Muscle of leg (tissue), 11 donors: ENCODE data around the gene JAG2. TPM values are rescaled to one million over a fixed set of nuclear protein-coding genes. Genes with fewer than 3 reads are reported as not detected.
A peak's percentile ranks its signal among the peaks of the same experiment; 100 is the strongest.

Source experiments
- DNase-seq: peaks from one replicate; pipeline ENCODE4 v3.0.0; 2013
- H3K27ac ChIP-seq: one replicate; pipeline ENCODE4 v1.5.1; 2013; ENCODE audit warnings: mild to moderate bottlenecking, low read length, control low read depth
- H3K27me3 ChIP-seq: one replicate; pipeline ENCODE4 v1.6.1; 2013; ENCODE audit warnings: low read length; ENCODE audit not compliant: control insufficient read depth, insufficient read depth
- H3K36me3 ChIP-seq: one replicate; pipeline ENCODE4 v1.6.1; 2013; ENCODE audit warnings: low read length; ENCODE audit not compliant: control insufficient read depth, insufficient read depth
- H3K4me1 ChIP-seq: one replicate; pipeline ENCODE4 v1.6.1; 2013; ENCODE audit warnings: low read length; ENCODE audit not compliant: control insufficient read depth, insufficient read depth
- H3K4me3 ChIP-seq: one replicate; pipeline ENCODE4 v1.5.1; 2013; ENCODE audit warnings: low read length, control low read depth
- H3K9me3 ChIP-seq: replicated peaks from 2 replicates; pipeline ENCODE4 v1.6.1; 2013; ENCODE audit warnings: low read depth, low read length; ENCODE audit not compliant: control insufficient read depth
- WGBS: methylation state at CpG from one replicate; pipeline ENCODE4 v1.1.5; 2013; ENCODE audit warnings: missing lambda C conversion rate; ENCODE audit not compliant: insufficient coverage; 5-methylcytosine and 5-hydroxymethylcytosine counted together
- polyA plus RNA-seq, 8 donors: library from polyadenylated mRNA; unstranded; fragments of 120-200 nt; gene quantifications; one replicate each; pipeline versions ENCODE4 v1.2.1 to v1.2.3, GENCODE V29; 2013; ENCODE audit warnings: inconsistent platforms in 1 of 8, low replicate concordance in 1 of 8; ENCODE audit not compliant: insufficient read length in 8 of 8, insufficient read depth in 1 of 8
- total RNA-seq: library from RNA; stranded (reverse); fragments of 120-200 nt; gene quantifications from one replicate; pipeline ENCODE4 v1.2.4, GENCODE V29; 2013

JAG2 gene
- total and polyA plus RNA-seq, 9 donors = 23.8 to 53.7 (median 44.4) TPM

DNA sequence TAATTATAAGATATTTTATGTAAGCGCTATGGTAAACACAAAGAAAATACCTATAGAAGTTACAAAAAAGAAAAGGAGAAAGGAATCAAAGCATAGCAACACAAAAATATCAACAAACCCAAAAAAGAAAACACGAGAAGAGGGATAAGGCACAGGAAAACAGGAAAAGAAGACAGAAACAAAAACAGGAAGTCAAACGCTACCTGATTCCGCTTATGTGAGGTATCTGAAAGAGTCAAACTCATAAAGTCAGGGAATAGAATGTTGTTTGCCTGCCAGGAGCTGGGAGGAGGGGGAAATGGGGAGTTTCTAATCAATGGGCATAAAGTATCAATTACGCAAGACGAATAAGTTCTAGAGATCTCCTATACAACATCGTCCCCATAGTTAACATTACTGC is 63.4 kb downstream of the JAG2 start:
- WGBS = no CpG with 5 or more reads among the region's 7 CpGs
- Histone ChIP-seq H3K36me3 (no peaks in the 10 kb centered on the region), H3K27ac (no peak overlapping the region), H3K4me3 (no peak overlapping the region), H3K4me1 (no peaks in the 10 kb centered on the region), H3K27me3 (peaks cover 26% of the 10 kb centered on the region), H3K9me3 (peaks cover 4% of the 10 kb centered on the region)
- DNase-seq = no peak

DNA sequence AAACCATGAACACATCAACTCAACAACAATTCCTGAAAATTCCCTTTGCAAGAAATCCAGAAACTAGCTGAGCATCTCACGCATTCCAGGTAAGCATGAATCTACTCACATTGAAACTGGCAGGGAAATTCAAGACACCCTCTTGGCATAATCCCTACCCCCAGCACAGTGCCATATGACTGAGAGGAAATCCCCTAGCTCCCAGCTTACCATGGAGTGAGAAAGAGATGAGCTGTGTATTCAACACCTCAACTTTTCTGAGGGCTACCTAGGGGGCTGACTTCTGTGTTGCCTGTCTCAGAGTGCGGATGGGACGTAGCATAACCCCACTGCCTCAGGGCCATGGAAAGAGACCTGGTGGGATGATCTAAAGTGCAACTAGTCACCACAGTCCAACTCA is 65.7 kb downstream of the JAG2 start:
- Histone ChIP-seq H3K27me3 (peaks cover 22% of the 10 kb centered on the region), H3K4me1 (no peaks in the 10 kb centered on the region), H3K9me3 (peaks cover 8% of the 10 kb centered on the region), H3K27ac (no peak overlapping the region), H3K4me3 (no peak overlapping the region), H3K36me3 (no peaks in the 10 kb centered on the region)
- no CpG with 5 or more reads among the region's 3 CpGs for WGBS
- no peak for DNase-seq

DNA sequence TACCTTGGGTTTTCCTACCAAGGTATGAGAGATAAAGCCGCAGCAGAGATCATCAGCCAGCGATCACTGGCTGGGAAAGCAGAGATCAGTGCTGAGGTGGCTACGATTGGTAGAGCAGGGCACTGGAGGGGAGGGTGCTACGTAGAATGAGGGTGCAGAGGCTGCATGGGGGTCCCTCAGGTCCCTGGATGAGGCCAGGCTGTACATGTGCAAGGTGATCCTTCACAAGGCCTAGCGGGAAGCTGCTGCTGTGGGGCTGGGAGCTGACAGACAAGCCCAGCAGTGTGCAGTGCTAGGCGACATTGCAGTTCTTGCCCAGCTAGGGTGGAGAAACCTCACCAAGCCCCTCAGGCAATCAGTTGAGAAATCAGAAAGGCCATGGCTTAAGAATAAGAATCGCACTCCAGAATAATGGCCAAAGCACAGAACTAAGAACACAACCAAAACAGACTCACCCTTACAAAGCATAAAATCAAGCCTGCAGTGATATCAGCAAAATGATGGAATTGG is 66.2 kb downstream of the JAG2 start:
- H3K27ac ChIP-seq = no peak overlapping the region
- no peak overlapping the region for H3K4me3 ChIP-seq
- peaks cover 20% of the 10 kb centered on the region for H3K27me3 ChIP-seq
- H3K36me3 ChIP-seq = no peaks in the 10 kb centered on the region
- WGBS = 90% methylated on average over 6 of the region's 7 CpGs
- no peaks in the 10 kb centered on the region for H3K4me1 ChIP-seq
- H3K9me3 ChIP-seq = peaks cover 8% of the 10 kb centered on the region
- no peak for DNase-seq

DNA sequence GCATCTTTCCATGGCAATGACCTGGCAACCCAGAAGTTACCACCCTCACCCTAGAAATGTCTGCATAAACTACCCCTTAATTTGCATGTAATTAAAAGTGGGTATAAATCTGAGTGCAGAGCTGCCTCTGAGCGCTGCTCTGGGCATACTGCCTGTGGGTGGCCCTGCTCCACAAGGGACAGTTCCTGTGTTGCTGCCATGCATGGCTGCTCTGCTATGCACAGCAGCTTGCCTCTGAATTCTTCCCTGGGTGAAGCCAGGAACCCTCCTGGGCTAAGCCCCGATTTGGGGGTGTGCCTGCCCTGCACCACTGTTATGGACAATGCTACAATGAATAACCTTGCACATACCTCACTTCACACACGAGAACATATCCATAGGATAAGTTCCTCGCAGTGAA is 67.7 kb downstream of the JAG2 start:
- Histone ChIP-seq H3K4me3 (no peak overlapping the region), H3K4me1 (no peaks in the 10 kb centered on the region), H3K36me3 (no peaks in the 10 kb centered on the region), H3K9me3 (peaks cover 8% of the 10 kb centered on the region), H3K27ac (no peak overlapping the region), H3K27me3 (peaks cover 14% of the 10 kb centered on the region)
- no peak for DNase-seq
- WGBS = 71% methylated on average over 1 of the region's 4 CpGs

DNA sequence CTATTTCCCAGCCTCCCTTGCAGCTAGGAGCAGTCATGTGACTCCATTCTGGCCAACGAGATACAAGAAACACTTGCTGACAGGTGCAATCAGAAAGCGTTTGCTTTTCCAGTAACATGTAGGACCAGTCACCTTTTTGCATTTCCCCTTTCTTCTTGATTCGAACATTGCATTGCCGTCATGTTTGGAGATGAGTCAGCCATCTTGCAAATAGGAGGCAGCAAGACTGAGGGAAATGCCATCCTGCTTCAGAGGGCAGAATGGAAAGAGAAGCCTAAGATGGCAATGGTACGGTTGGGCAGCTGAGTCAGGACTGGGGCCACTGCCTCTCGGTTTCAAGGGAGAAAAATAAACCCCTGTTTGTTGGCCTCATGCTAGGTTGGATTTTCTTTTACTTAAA is 68.8 kb downstream of the JAG2 start:
- 77% methylated on average over 6 of the region's 6 CpGs for WGBS
- H3K36me3 ChIP-seq = no peaks in the 10 kb centered on the region
- peaks cover 14% of the 10 kb centered on the region for H3K27me3 ChIP-seq
- no peaks in the 10 kb centered on the region for H3K4me1 ChIP-seq
- DNase-seq = no peak
- H3K4me3 ChIP-seq = no peak overlapping the region
- no peak overlapping the region for H3K27ac ChIP-seq
- H3K9me3 ChIP-seq = peaks cover 8% of the 10 kb centered on the region

DNA sequence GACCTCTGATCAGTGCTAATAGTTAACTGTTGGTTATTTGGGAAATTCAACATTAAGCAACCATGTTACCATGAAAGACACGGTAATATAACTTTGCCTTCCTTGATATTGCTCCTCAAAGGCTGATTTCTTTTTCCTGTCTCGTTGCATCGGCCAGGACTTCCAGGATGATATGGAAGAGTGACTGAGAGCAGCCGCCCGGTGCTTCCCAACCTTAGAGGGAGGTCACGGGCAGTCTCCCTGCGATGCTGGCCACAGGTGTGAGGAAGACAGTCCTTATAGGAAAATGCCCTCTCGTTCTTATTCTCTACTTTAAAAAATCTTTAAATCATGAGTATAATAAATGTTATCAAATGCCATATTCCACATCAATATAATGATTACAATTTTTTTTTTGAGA is 70.3 kb downstream of the JAG2 start:
- H3K27ac ChIP-seq = no peak overlapping the region
- H3K9me3 ChIP-seq = peaks cover 7% of the 10 kb centered on the region
- peaks cover 12% of the 10 kb centered on the region for H3K4me1 ChIP-seq
- H3K36me3 ChIP-seq = no peaks in the 10 kb centered on the region
- H3K4me3 ChIP-seq = no peak overlapping the region
- WGBS = no CpG with 5 or more reads among the region's 8 CpGs
- no peak for DNase-seq
- peaks cover 16% of the 10 kb centered on the region for H3K27me3 ChIP-seq

DNA sequence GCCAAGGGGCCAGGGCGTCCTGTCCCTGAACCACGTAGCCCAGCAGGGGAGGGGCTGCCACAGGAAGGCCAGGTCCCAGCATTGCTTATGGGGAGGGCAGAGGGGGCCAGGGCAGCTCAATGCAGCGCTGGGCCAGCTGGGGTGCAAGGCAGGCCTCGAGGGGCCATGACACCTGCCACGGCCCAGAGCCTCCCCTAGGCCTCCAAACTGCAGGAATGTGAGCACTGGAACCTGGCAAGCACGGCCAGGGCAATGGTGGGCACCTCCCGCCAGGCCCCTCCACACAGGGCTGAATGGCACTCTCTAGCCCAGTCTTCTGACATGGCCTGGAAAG is 70.8 kb downstream of the JAG2 start:
- Histone ChIP-seq H3K9me3 (peaks cover 4% of the 10 kb centered on the region), H3K4me1 (peaks cover 15% of the 10 kb centered on the region), H3K4me3 (no peak overlapping the region), H3K36me3 (no peaks in the 10 kb centered on the region), H3K27ac (no peak overlapping the region), H3K27me3 (peaks cover 11% of the 10 kb centered on the region)
- DNase-seq = no peak
- WGBS = 63% methylated on average over 7 of the region's 7 CpGs

DNA sequence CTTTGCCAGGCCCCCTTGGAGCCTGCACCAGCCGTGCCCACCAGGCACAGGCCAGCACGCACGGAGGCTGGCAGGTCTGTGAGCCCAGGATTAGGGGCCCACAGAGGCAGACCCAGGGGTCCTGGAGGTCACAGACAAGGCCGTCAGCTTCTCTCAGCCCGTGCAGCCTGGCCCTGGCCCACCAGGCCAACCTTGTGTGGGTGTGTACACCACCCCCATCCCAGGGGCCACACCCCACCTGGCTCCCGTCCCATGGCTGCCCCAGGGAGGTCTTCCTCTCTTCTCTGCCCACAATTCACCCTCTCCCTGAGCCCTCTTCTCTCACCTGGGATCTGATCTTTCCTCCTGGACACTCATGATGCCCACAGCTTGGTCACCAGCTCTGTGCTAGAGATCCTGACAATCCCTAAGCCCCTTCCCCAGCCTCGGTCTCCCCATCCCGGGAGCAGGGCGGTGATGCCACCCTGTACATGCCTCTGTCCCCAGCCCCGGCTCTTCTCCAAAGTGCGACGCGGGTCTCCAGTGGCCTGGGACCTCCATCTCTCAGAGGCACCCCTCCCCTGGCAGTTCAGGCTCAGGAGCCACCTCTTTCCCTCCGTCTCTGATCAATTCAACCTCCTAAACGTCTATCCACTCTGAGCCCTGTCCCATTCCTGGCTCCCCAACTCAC is 72.2 kb downstream of the JAG2 start:
- H3K27ac ChIP-seq = no peak overlapping the region

DNA sequence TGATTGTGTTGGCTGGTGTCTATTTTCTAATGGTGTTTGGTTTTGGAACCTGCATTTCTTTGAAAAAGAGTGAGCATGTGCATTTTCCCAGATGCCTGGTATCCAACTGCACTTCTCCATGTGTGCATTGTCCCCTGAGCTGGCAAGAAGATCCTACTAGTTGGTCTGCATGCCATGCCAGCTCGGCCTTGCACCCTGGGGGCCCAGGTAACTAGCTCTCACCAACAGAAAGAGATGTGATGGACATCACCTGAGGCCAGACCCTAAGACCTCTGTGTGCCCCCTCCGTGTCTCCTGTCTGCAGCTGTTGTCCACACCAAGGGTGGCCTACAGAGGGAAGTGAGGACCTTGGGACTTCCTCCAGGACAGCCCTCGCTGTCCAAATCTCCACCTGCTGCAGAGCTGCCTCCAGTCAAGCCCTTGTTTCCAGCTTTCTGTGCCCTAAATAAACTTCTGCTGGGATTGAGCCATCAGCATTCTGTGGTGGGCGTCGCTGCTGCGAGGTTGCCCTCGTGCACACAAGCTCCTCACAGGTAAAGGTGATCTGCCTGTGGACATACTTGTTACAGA is 73.3 kb downstream of the JAG2 start:
- 91% methylated on average over 7 of the region's 7 CpGs for WGBS
- Histone ChIP-seq H3K36me3 (no peaks in the 10 kb centered on the region), H3K27me3 (peaks cover 8% of the 10 kb centered on the region), H3K4me3 (no peak overlapping the region), H3K27ac (no peak overlapping the region), H3K9me3 (peaks cover 4% of the 10 kb centered on the region), H3K4me1 (peaks cover 40% of the 10 kb centered on the region)
- DNase-seq = no peak

More for the DNA sequence above, 72.2 kb downstream of the JAG2 start:
- no peak for DNase-seq
- WGBS = 76% methylated on average over 15 of the region's 15 CpGs
- peaks cover 29% of the 10 kb centered on the region for H3K4me1 ChIP-seq
- H3K4me3 ChIP-seq = no peak overlapping the region
- H3K9me3 ChIP-seq = peaks cover 4% of the 10 kb centered on the region
- peaks cover 11% of the 10 kb centered on the region for H3K27me3 ChIP-seq
- no peaks in the 10 kb centered on the region for H3K36me3 ChIP-seq

DNA sequence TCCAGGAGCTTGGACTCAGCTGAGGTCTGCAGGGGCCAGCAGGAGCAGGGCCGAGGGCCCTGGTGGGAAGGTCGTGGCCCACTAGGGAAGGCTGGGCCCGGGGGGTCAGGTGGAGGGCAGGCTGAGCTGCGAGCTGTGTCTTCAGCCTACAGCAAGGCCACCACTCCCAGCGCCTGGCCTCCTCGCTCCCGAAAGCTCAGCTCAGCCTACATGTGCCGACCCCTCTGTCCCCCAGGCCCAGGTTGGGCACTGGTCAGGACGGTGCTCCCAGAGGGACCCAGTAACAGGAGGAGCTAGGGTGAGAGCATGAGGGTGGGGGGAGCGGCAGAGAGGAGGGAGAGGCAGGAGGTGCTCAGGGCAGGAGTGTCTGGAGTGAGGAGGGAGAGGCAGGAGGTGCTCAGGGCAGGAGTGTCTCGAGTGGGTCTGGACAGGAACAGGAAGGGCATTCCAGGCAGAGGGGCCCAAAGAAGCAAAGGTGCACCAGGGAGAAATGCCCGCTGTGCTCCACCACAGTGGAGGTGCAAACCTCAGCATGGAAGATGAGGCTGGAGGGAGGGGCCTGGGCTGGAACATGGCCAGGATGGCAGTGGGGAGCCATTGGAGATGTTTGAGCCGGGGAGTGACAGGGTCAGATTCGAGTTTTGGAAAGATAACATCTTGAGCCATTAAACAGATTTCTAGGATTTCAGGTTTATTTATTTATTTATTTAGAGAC is 74.2 kb downstream of the JAG2 start:
- no peak for DNase-seq
- H3K27me3 ChIP-seq = peaks cover 8% of the 10 kb centered on the region

More for the DNA sequence above, 74.2 kb downstream of the JAG2 start:
- 47% methylated on average over 11 of the region's 14 CpGs for WGBS
- Histone ChIP-seq H3K9me3 (no peaks in the 10 kb centered on the region), H3K36me3 (no peaks in the 10 kb centered on the region), H3K4me1 (peaks cover 42% of the 10 kb centered on the region), H3K27ac (no peak overlapping the region), H3K4me3 (peak overlapping the region; percentile 71)
